C4-2B (cell line): ENCODE data around the gene DUOX2.
"Not testable (repeated sequence)": the region's sequence is repeated elsewhere in the genome, so short reads cannot be mapped to it uniquely, and the experiment has no call there.

Experiments
- H3K27ac ChIP-seq: fragments of 450-650 bp; 2 replicates; pipeline ENCODE4 v1.5.1; 2017
- CTCF ChIP-seq: fragments of 450-650 bp; conservative IDR thresholded peaks from 2 replicates; pipeline ENCODE4 v1.5.1; 2017; ENCODE audit warnings: mild to moderate bottlenecking
- ZFX ChIP-seq: fragments of 450-650 bp; IDR thresholded peaks from 2 replicates; pipeline ENCODE4 v1.6.1; 2017

DUOX2 gene

DNA sequence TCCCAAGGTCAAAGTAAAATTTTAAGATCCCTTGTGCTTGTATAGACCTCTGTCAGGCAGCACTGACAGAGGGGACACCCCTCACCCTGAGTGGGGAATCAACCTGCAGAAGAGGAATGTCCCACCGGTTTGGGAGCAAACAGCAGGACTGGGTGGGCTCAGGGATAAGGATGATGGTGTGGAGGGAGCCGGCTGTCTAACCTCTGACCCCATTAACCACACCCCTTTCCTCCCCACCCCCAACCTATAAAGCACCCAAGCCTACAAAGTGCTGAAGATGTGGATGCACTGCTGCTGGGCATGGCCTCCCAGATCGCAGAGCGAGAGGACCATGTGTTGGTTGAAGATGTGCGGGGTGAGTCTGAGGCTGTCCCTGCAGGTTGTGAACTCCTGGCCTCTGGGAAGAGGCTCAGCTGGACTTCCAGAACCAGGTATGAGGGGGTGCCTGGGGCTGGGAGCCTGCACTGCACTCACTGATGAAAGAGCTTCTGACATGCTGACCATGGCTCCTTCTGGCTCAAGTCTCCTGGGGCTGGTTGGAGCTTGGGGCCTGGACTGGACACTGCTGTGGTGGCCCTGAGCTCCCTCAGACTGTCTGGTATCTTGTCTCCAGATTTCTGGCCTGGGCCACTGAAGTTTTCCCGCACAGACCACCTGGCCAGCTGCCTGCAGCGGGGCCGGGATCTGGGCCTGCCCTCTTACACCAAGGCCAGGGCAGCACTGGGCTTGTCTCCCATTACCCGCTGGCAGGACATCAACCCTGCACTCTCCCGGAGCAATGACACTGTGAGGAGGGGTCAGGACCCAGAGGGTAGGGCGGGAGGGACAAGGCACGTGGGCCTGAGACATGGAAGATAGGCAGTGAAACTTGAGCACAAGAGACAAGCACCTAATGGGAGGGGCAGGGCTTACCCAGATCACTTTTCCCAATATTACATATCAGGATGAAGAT lies 25.1 kb upstream of the DUOX2 start:
- H3K27ac ChIP-seq, result peak overlapping the region; percentile 83
- TF ChIP-seq ZFX (peak; percentile 35; the same call in 1 of the 2 replicates), CTCF (no peak)

DNA sequence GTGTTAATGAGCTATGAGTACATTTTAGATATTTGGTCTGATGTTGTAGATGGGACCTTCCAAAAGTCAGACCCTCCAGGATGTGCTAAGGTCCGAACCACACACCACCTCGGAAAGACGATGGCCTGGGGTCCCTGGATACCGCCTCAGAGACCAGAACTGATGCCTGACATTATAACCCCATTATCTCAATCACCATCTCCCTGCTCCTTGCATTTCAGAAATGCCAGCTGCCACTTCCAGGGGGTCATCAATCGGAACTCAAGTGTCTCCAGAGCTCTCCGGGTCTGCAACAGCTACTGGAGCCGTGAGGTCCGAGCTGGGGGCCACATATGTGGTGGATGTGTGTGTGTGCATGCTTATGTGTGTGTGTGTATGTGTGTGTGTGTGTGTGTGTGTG lies 23.7 kb upstream of the DUOX2 start:
- no peak for TF ChIP-seq ZFX
- TF ChIP-seq CTCF, result no peak
- H3K27ac ChIP-seq, result peak overlapping the region; percentile 83; the same call in 1 of the 2 replicates

GRCh38 chr15:45136378-45136764 lies 22.4 kb upstream of the DUOX2 start:
- H3K27ac ChIP-seq, result no peak overlapping the region
- no peak for TF ChIP-seq CTCF
- TF ChIP-seq ZFX, result no peak

DNA sequence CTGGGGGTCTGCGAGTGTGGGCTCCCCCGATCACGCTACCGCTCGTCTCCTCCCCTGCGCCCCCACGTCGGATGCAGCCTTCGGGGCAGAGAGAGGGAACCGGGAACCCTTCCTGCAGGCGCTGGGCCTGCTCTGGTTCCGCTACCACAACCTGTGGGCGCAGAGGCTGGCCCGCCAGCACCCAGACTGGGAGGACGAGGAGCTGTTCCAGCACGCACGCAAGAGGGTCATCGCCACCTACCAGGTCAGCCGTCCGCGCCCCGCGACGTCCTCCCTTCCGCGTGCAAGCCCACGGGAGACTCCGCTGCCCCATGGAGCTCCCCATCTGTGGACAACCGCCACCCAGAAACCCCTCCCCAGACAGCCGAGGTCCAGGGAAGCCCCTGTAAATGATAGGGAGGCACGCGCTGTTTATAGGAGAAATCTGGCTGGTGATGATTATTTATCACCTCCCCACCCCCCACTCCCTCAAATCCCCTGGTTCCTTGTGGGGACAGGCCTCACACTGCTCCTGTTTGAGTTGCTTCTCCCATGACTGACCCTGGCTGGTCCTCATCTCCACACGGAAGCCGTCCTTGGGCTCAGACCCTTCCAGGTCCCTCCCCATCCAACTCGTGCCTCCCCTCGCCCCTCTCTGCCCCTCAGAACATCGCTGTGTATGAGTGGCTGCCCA lies 21.9 kb upstream of the DUOX2 start:
- H3K27ac ChIP-seq, result not testable (repeated sequence)

GRCh38 chr15:45134682-45135604 lies 21.0 kb upstream of the DUOX2 start:
- no peak overlapping the region for H3K27ac ChIP-seq
- TF ChIP-seq CTCF (no peak), ZFX (no peak)

- TF ChIP-seq CTCF, result no peak
- TF ChIP-seq ZFX, result no peak
- H3K27ac ChIP-seq, result no peak overlapping the region
Measured at GRCh38 chr15:45134046-45134445, 20.1 kb upstream of the DUOX2 start.

DNA sequence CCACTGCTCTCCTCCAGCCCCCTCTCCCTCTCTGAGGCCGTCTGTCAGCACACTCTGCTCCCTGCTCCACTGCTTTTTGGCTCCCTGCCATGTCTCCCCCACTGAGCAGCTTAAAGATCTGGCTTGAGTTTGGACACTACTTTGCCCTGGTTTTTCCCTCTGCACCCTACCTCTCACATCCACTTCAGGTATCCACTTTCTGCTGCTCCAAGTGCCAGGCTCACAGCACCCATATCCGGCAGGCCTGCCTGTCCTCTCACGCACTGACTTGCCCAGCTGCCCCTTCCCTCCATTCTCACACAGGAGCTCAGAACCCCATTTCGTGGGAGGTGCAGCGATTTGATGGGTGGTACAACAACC lies 19.6 kb upstream of the DUOX2 start:
- no peak for TF ChIP-seq CTCF
- TF ChIP-seq ZFX, result no peak
- H3K27ac ChIP-seq, result no peak overlapping the region
